SK-N-SH (cell line): ENCODE data around the gene MED15. TPM values are rescaled to one million over a fixed set of nuclear protein-coding genes. Genes with fewer than 3 reads are reported as not detected.

ENCODE experiments used
- CTCF ChIA-PET: fragments of 300-600, 350-600 bp; formaldehyde crosslinking; extraction: SDS; loops from one replicate; lab custom pipeline; 2021; lab: Yijun Ruan, JAX
- POLR2A ChIA-PET: fragments of 350-600 bp; sonication (Branson Sonifier 250); formaldehyde crosslinking; extraction: SDS; loops from one replicate; lab custom pipeline; 2020; ENCODE audit warnings: antibody characterized with exemption, inconsistent platforms; lab: Yijun Ruan, JAX
- DNase-seq: peaks from one replicate; pipeline ENCODE4 v3.0.0; 2012
- H2AFZ ChIP-seq: fragments of 200-600 bp; sonication (generic); 2 replicates; pipeline ENCODE4 v1.8.1; 2016; ENCODE audit warnings: antibody characterized with exemption, mild to moderate bottlenecking, low read depth
- H3F3A ChIP-seq: fragments of 200-600 bp; sonication (generic); replicated peaks from 2 replicates; pipeline ENCODE3; 2016; ENCODE audit warnings: antibody characterized with exemption, mild to moderate bottlenecking; ENCODE audit not compliant: insufficient read depth
- H3K27ac ChIP-seq, 2 experiments: fragments of 200-500 bp in 1 of 2; fragments of 200-600 bp in 1 of 2; sonication (Bioruptor generic) in 1 of 2; sonication (generic), shearing (Covaris generic) in 1 of 2; 2 replicates each; pipeline versions ENCODE4 v1.5.1 to v1.6.1; 2014 to 2016; ENCODE audit warnings: low read depth in 2 of 2, inconsistent platforms in 1 of 2, low read length in 1 of 2, mild to moderate bottlenecking in 1 of 2, mixed read lengths in 1 of 2
- H3K27me3 ChIP-seq: fragments of 200-600 bp; sonication (generic), shearing (Covaris generic); 2 replicates; pipeline ENCODE4 v1.6.1; 2016; ENCODE audit warnings: mixed run types; ENCODE audit not compliant: insufficient read depth
- H3K36me3 ChIP-seq, 2 experiments: fragments of 200-500 bp in 1 of 2; fragments of 200-600 bp in 1 of 2; sonication (Bioruptor generic) in 1 of 2; sonication (generic) in 1 of 2; replicated peaks in 1 of 2; 2 replicates each; pipeline versions ENCODE3 to v1.5.1; 2014 to 2016; ENCODE audit warnings: low read length in 1 of 2, mild to moderate bottlenecking in 1 of 2; ENCODE audit not compliant: insufficient read depth in 2 of 2, control insufficient read depth in 1 of 2
- H3K4me1 ChIP-seq, 2 experiments: fragments of 200-500 bp in 1 of 2; fragments of 200-600 bp in 1 of 2; sonication (Bioruptor generic) in 1 of 2; sonication (generic), shearing (Covaris generic) in 1 of 2; 2 replicates each; pipeline versions ENCODE4 v1.5.1 to v1.6.1; 2014 to 2016; ENCODE audit warnings: low read depth in 1 of 2, low read length in 1 of 2, mixed run types in 1 of 2; ENCODE audit not compliant: insufficient read depth in 2 of 2, control insufficient read depth in 1 of 2
- H3K4me2 ChIP-seq: fragments of 200-600 bp; sonication (generic), shearing (Covaris generic); 2 replicates; pipeline ENCODE4 v1.6.1; 2017; ENCODE audit warnings: mixed run types
- H3K4me3 ChIP-seq, 2 experiments: fragments of 200-500 bp in 1 of 2; fragments of 200-600 bp in 1 of 2; sonication (Bioruptor generic) in 1 of 2; sonication (generic), shearing (Covaris generic) in 1 of 2; 2 replicates each; pipeline versions ENCODE4 v1.5.1 to v1.8.1; 2014 to 2016; ENCODE audit warnings: low read depth in 2 of 2, inconsistent platforms in 1 of 2, low read length in 1 of 2, mild to moderate bottlenecking in 1 of 2, mixed read lengths in 1 of 2, moderate library complexity in 1 of 2
- H3K79me2 ChIP-seq: fragments of 200-600 bp; sonication (generic); 2 replicates; pipeline ENCODE4 v1.8.1; 2017; ENCODE audit warnings: mild to moderate bottlenecking; ENCODE audit not compliant: insufficient read depth
- H3K9ac ChIP-seq: fragments of 200-600 bp; sonication (generic); 2 replicates; pipeline ENCODE4 v1.6.1; 2017; ENCODE audit warnings: mixed run types
- H3K9me2 ChIP-seq: fragments of 200-600 bp; sonication (generic); 2 replicates; pipeline ENCODE4 v1.6.1; 2017; ENCODE audit warnings: mixed run types
- H3K9me3 ChIP-seq: fragments of 200-600 bp; sonication (generic); 2 replicates; pipeline ENCODE4 v1.6.1; 2017; ENCODE audit warnings: mixed run types, mild to moderate bottlenecking, moderate library complexity
- H4K20me1 ChIP-seq: fragments of 200-600 bp; sonication (generic); 2 replicates; pipeline ENCODE4 v1.6.1; 2017; ENCODE audit warnings: mild to moderate bottlenecking, mixed run types; ENCODE audit not compliant: insufficient read depth
- CHD2 ChIP-seq: fragments of 150-350 bp; IDR thresholded peaks from 2 replicates; pipeline ENCODE4 v1.6.1; 2018; ENCODE audit warnings: low read length; ENCODE audit not compliant: partially characterized antibody
- EZH2phosphoT487 ChIP-seq: fragments of 200-600 bp; sonication (generic); IDR thresholded peaks from 2 replicates; pipeline ENCODE4 v1.6.1; 2017; ENCODE audit warnings: low read depth, mixed run types, mild to moderate bottlenecking, antibody characterized with exemption, moderate library complexity, borderline replicate concordance
- FOSL2 ChIP-seq: IDR thresholded peaks from 2 replicates; pipeline ENCODE4 v1.4.0; 2012; ENCODE audit warnings: low read depth, mild to moderate bottlenecking, moderate library complexity, borderline replicate concordance
- FOXJ3 ChIP-seq: sonication (generic); formaldehyde crosslinking; IDR thresholded peaks from 2 replicates; pipeline ENCODE4 v1.5.1; 2020; ENCODE audit warnings: mild to moderate bottlenecking, missing genetic modification reagents
- MAX ChIP-seq: IDR thresholded peaks from 2 replicates; pipeline ENCODE4 v1.4.0; 2012; ENCODE audit warnings: low read depth
- MEF2A ChIP-seq: IDR thresholded peaks from 2 replicates; pipeline ENCODE4 v1.4.0; 2012; ENCODE audit warnings: low read depth, borderline replicate concordance
- MXI1 ChIP-seq: IDR thresholded peaks from 2 replicates; pipeline ENCODE4 v1.6.1; 2012; ENCODE audit warnings: mild to moderate bottlenecking, low read depth, low read length, improper control_type of control experiment
- NRF1 ChIP-seq: IDR thresholded peaks from 2 replicates; pipeline ENCODE4 v1.6.1; 2012; ENCODE audit warnings: low read depth, mild to moderate bottlenecking, low read length
- POLR2AphosphoS5 ChIP-seq: IDR thresholded peaks from 2 replicates; pipeline ENCODE4 v1.6.1; 2012; ENCODE audit warnings: low read depth, low read length
- SMC3 ChIP-seq: IDR thresholded peaks from 2 replicates; pipeline ENCODE4 v1.6.1; 2012; ENCODE audit warnings: low read depth, low read length, improper control_type of control experiment
- TAF1 ChIP-seq: IDR thresholded peaks from 2 replicates; pipeline ENCODE4 v1.6.1; 2012; ENCODE audit warnings: low read depth, mild to moderate bottlenecking, low read length, moderate library complexity, borderline replicate concordance
- TEAD4 ChIP-seq: IDR thresholded peaks from 2 replicates; pipeline ENCODE4 v1.4.0; 2012; ENCODE audit warnings: mild to moderate bottlenecking, borderline replicate concordance; ENCODE audit not compliant: insufficient read depth
- USF2 ChIP-seq: fragments of 150-350 bp; IDR thresholded peaks from 2 replicates; pipeline ENCODE4 v1.6.1; 2017; ENCODE audit warnings: antibody characterized with exemption, low read length, low read depth, borderline replicate concordance
- YY1 ChIP-seq: IDR thresholded peaks from 2 replicates; pipeline ENCODE4 v1.4.0; 2012; ENCODE audit warnings: low read depth, mild to moderate bottlenecking
- WGBS: methylation state at CpG from one replicate; pipeline ENCODE4 v1.1.6; 2017; ENCODE audit warnings: low lambda C conversion rate; 5-methylcytosine and 5-hydroxymethylcytosine counted together
- polyA plus RNA-seq, 3 experiments: library from polyadenylated mRNA; depleted of rRNA; stranded (reverse); fragments of >200 nt; gene quantifications; 2 replicates each; pipeline ENCODE4 v1.2.3, GENCODE V29; 2012
- TF ChIP-seq, protein P1 (sequence below): IDR thresholded peaks from 2 replicates; pipeline ENCODE4; 2012

Gene MED15
- polyA plus RNA-seq, 1 of the 3 experiments (the other 2 are of a cell fraction): 45.1 TPM

- TF ChIP-seq MEF2A (no peak), TAF1 (no peak), EZH2phosphoT487 (no peak), CHD2 (no peak)
- TF ChIP-seq, all 33 proteins: peak for 0
These were observed 127.8 kb downstream of the MED15 start (continued) for GRCh38 chr22:20635227-20635591.

- no peaks in the 10 kb centered on the region; the same call in 1 of the 2 replicates for H3K27me3 ChIP-seq
- WGBS: 73% methylated on average over 13 of the region's 16 CpGs
These were observed 128.8 kb downstream of the MED15 start for GRCh38 chr22:20636075-20636812.

More at GRCh38 chr22:20636075-20636812, 128.8 kb downstream of the MED15 start:
- H3K4me1 ChIP-seq: no peaks in the 10 kb centered on the region
- no peaks in the 10 kb centered on the region for H3K79me2 ChIP-seq
- no peak overlapping the region for H2AFZ ChIP-seq
- TF ChIP-seq POLR2AphosphoS5 (no peak), TAF1 (no peak), YY1 (no peak), MAX (no peak), NRF1 (no peak), USF2 (no peak), MXI1 (no peak), TEAD4 (no peak), SMC3 (no peak), FOSL2 (no peak), FOXJ3 (CRISPR knock-in tag) (no peak)
- TF ChIP-seq, protein P1, sequence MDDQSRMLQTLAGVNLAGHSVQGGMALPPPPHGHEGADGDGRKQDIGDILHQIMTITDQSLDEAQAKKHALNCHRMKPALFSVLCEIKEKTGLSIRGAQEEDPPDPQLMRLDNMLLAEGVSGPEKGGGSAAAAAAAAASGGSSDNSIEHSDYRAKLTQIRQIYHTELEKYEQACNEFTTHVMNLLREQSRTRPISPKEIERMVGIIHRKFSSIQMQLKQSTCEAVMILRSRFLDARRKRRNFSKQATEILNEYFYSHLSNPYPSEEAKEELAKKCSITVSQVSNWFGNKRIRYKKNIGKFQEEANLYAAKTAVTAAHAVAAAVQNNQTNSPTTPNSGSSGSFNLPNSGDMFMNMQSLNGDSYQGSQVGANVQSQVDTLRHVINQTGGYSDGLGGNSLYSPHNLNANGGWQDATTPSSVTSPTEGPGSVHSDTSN: no peak
- TF ChIP-seq, all 33 proteins: peak for 0
- Histone ChIP-seq H3K27ac (no peak overlapping the region), H3K36me3 (no peaks in the 10 kb centered on the region), H3K4me2 (no peak overlapping the region), H3K9ac (no peak overlapping the region), H3K4me3 (no peak overlapping the region), H4K20me1 (no peaks in the 10 kb centered on the region), H3K9me2 (no peaks in the 10 kb centered on the region), H3K9me3 (no peaks in the 10 kb centered on the region), H3F3A (no peaks in the 10 kb centered on the region)
- no peak for DNase-seq
- POLR2A ChIA-PET: no interaction called here
- CTCF ChIA-PET: interaction anchor here (0.9 to 2.6 kb wide), 3 partner anchors 13 to 148 kb away, joined by 4 to 8 read pairs (median 4); no protein-coding TSS in a partner anchor
